Activated T-helper 17 cell treated with anti-CD3 and anti-CD28 coated beads, Interleukin-2, amount 50 U/mL, for 72 hours (primary cell): ENCODE measurements around the gene PPIF. TPM values are rescaled to one million over a fixed set of nuclear protein-coding genes. Genes with fewer than 3 reads are reported as not detected.

Experiments used
- ATAC-seq: fragments of 150-1000 bp; cut with Tn5 transposase; replicated peaks from 2 replicates; pipeline ENCODE4 v1.10.0; 2021; ENCODE audit warnings: mild to moderate bottlenecking, moderate library complexity
- H3K27ac Mint-ChIP-seq: one replicate; pipeline ENCODE4 v1.8.0; 2022; ENCODE audit warnings: mixed read lengths
- H3K27me3 Mint-ChIP-seq: one replicate; pipeline ENCODE4 v1.8.0; 2022; ENCODE audit warnings: mixed read lengths
- H3K36me3 Mint-ChIP-seq: one replicate; pipeline ENCODE4 v1.8.0; 2022; ENCODE audit warnings: low read depth, mild to moderate bottlenecking, mixed read lengths
- H3K4me1 Mint-ChIP-seq: one replicate; pipeline ENCODE4 v1.8.0; 2022; ENCODE audit warnings: mixed read lengths
- H3K4me3 Mint-ChIP-seq: one replicate; pipeline ENCODE4 v1.8.0; 2022; ENCODE audit warnings: mild to moderate bottlenecking, mixed read lengths
- H3K9me3 Mint-ChIP-seq: one replicate; pipeline ENCODE4 v1.8.0; 2022; ENCODE audit warnings: mixed read lengths
- total RNA-seq, 2 donors: library from RNA; stranded (reverse); gene quantifications; one replicate each; pipeline ENCODE4 v1.2.3, GENCODE V29; 2022

The PPIF gene
- total RNA-seq, 2 donors from 2014 or later = 73.7 to 170 TPM

GRCh38 chr10:79394664-79395063 lies 47.4 kb downstream of the PPIF start:
- Mint-ChIP-seq H3K9me3 (no peaks in the 10 kb centered on the region), H3K36me3 (no peaks in the 10 kb centered on the region), H3K27ac (no peak overlapping the region), H3K27me3 (no peaks in the 10 kb centered on the region), H3K4me3 (no peak overlapping the region), H3K4me1 (no peaks in the 10 kb centered on the region)
- ATAC-seq = no peak

- Mint-ChIP-seq H3K27ac (no peak overlapping the region), H3K9me3 (no peaks in the 10 kb centered on the region), H3K27me3 (no peaks in the 10 kb centered on the region), H3K4me1 (no peaks in the 10 kb centered on the region), H3K4me3 (no peak overlapping the region), H3K36me3 (no peaks in the 10 kb centered on the region)
- no peak for ATAC-seq
Observed at GRCh38 chr10:79396520-79396919, 49.3 kb downstream of the PPIF start.

GRCh38 chr10:79397051-79397450 lies 49.8 kb downstream of the PPIF start:
- Mint-ChIP-seq H3K4me1 (no peaks in the 10 kb centered on the region), H3K36me3 (no peaks in the 10 kb centered on the region), H3K4me3 (no peak overlapping the region), H3K27me3 (no peaks in the 10 kb centered on the region), H3K9me3 (no peaks in the 10 kb centered on the region), H3K27ac (no peak overlapping the region)
- ATAC-seq = no peak

- H3K27ac Mint-ChIP-seq = no peak overlapping the region
- no peak overlapping the region for H3K4me3 Mint-ChIP-seq
- no peaks in the 10 kb centered on the region for H3K27me3 Mint-ChIP-seq
- H3K4me1 Mint-ChIP-seq = no peaks in the 10 kb centered on the region
- no peaks in the 10 kb centered on the region for H3K36me3 Mint-ChIP-seq
- ATAC-seq = no peak
- H3K9me3 Mint-ChIP-seq = no peaks in the 10 kb centered on the region
Observed at GRCh38 chr10:79397575-79398303, 50.5 kb downstream of the PPIF start.

GRCh38 chr10:79398642-79399041 lies 51.4 kb downstream of the PPIF start:
- Mint-ChIP-seq H3K27ac (no peak overlapping the region), H3K27me3 (no peaks in the 10 kb centered on the region), H3K9me3 (no peaks in the 10 kb centered on the region), H3K4me3 (no peak overlapping the region), H3K36me3 (no peaks in the 10 kb centered on the region), H3K4me1 (no peaks in the 10 kb centered on the region)
- no peak for ATAC-seq

GRCh38 chr10:79399223-79399831 lies 52.1 kb downstream of the PPIF start:
- H3K27me3 Mint-ChIP-seq = no peaks in the 10 kb centered on the region
- no peaks in the 10 kb centered on the region for H3K4me1 Mint-ChIP-seq
- ATAC-seq = no peak
- no peak overlapping the region for H3K4me3 Mint-ChIP-seq
- no peaks in the 10 kb centered on the region for H3K9me3 Mint-ChIP-seq
- H3K36me3 Mint-ChIP-seq = no peaks in the 10 kb centered on the region
- H3K27ac Mint-ChIP-seq = no peak overlapping the region

GRCh38 chr10:79400146-79401004 lies 53.1 kb downstream of the PPIF start:
- peak; percentile 82 for ATAC-seq
- peaks cover 6% of the 10 kb centered on the region for H3K27me3 Mint-ChIP-seq
- no peaks in the 10 kb centered on the region for H3K36me3 Mint-ChIP-seq
- H3K9me3 Mint-ChIP-seq = no peaks in the 10 kb centered on the region
- no peak overlapping the region for H3K27ac Mint-ChIP-seq
- H3K4me3 Mint-ChIP-seq = no peak overlapping the region
- H3K4me1 Mint-ChIP-seq = no peaks in the 10 kb centered on the region

GRCh38 chr10:79401015-79401921 lies 54.0 kb downstream of the PPIF start:
- Mint-ChIP-seq H3K27me3 (peaks cover 6% of the 10 kb centered on the region), H3K9me3 (no peaks in the 10 kb centered on the region), H3K4me1 (no peaks in the 10 kb centered on the region), H3K4me3 (no peak overlapping the region), H3K27ac (no peak overlapping the region), H3K36me3 (no peaks in the 10 kb centered on the region)
- no peak for ATAC-seq

- no peak overlapping the region for H3K27ac Mint-ChIP-seq
- H3K36me3 Mint-ChIP-seq = no peaks in the 10 kb centered on the region
Observed at GRCh38 chr10:79402625-79402946, 55.3 kb downstream of the PPIF start.

GRCh38 chr10:79402951-79403350 lies 55.7 kb downstream of the PPIF start:
- Mint-ChIP-seq H3K4me3 (no peak overlapping the region), H3K9me3 (no peaks in the 10 kb centered on the region), H3K27me3 (peaks cover 6% of the 10 kb centered on the region), H3K4me1 (no peaks in the 10 kb centered on the region), H3K36me3 (no peaks in the 10 kb centered on the region), H3K27ac (no peak overlapping the region)
- no peak for ATAC-seq

More at GRCh38 chr10:79402625-79402946, 55.3 kb downstream of the PPIF start:
- no peaks in the 10 kb centered on the region for H3K4me1 Mint-ChIP-seq
- no peak for ATAC-seq
- no peak overlapping the region for H3K4me3 Mint-ChIP-seq
- peaks cover 6% of the 10 kb centered on the region for H3K27me3 Mint-ChIP-seq
- no peaks in the 10 kb centered on the region for H3K9me3 Mint-ChIP-seq

- H3K4me3 Mint-ChIP-seq = no peak overlapping the region
- peaks cover 6% of the 10 kb centered on the region for H3K27me3 Mint-ChIP-seq
- H3K36me3 Mint-ChIP-seq = no peaks in the 10 kb centered on the region
- no peaks in the 10 kb centered on the region for H3K4me1 Mint-ChIP-seq
- no peak overlapping the region for H3K27ac Mint-ChIP-seq
- ATAC-seq = no peak
- no peaks in the 10 kb centered on the region for H3K9me3 Mint-ChIP-seq
Observed at GRCh38 chr10:79403441-79404230, 56.4 kb downstream of the PPIF start.

- no peak for ATAC-seq
- H3K4me1 Mint-ChIP-seq = no peaks in the 10 kb centered on the region
- H3K27me3 Mint-ChIP-seq = peaks cover 6% of the 10 kb centered on the region
- no peaks in the 10 kb centered on the region for H3K36me3 Mint-ChIP-seq
- H3K27ac Mint-ChIP-seq = no peak overlapping the region
- H3K9me3 Mint-ChIP-seq = no peaks in the 10 kb centered on the region
- H3K4me3 Mint-ChIP-seq = no peak overlapping the region
Observed at GRCh38 chr10:79404231-79404609, 57.0 kb downstream of the PPIF start.

GRCh38 chr10:79404690-79405131 lies 57.4 kb downstream of the PPIF start:
- ATAC-seq = no peak

More at GRCh38 chr10:79404690-79405131, 57.4 kb downstream of the PPIF start:
- H3K36me3 Mint-ChIP-seq = no peaks in the 10 kb centered on the region
- peak overlapping the region; percentile 52 for H3K27ac Mint-ChIP-seq
- H3K9me3 Mint-ChIP-seq = no peaks in the 10 kb centered on the region
- H3K4me1 Mint-ChIP-seq = no peaks in the 10 kb centered on the region
- peaks cover 6% of the 10 kb centered on the region for H3K27me3 Mint-ChIP-seq
- no peak overlapping the region for H3K4me3 Mint-ChIP-seq
